H1 (cell line): ENCODE results near the gene WBP4. TPM values are rescaled to one million over a fixed set of nuclear protein-coding genes. Genes with fewer than 3 reads are reported as not detected.

Source experiments
- CEBPB ChIP-seq: IDR thresholded peaks from 2 replicates; pipeline ENCODE4 v1.6.1; 2012; ENCODE audit warnings: low read depth, low read length
- KDM1A ChIP-seq: fragments of 200-600, 300-600 bp; sonication (generic); IDR thresholded peaks from 2 replicates; pipeline ENCODE4 v1.7.1; 2016; ENCODE audit warnings: mild to moderate bottlenecking, low read length, borderline replicate concordance
- ZNF274 ChIP-seq: IDR thresholded peaks from 2 replicates; pipeline ENCODE4 v1.7.0; 2012; ENCODE audit warnings: low read length, borderline replicate concordance; ENCODE audit errors: extremely low read depth
- polyA plus RNA-seq, 7 experiments: library from polyadenylated mRNA; depleted of rRNA in 3 of 7; stranded (reverse) in 5 of 7; unstranded in 2 of 7; fragments of >200 nt in 5 of 7; fragments of 200-250 nt in 2 of 7; gene quantifications; 1 replicate in 5 of 7; 2 replicates in 1 of 7; 4 replicates in 1 of 7; pipeline versions ENCODE4 v1.2.1 to v1.2.3, GENCODE V29; 2011 to 2013; ENCODE audit warnings: missing spikeins in 2 of 7, mixed read lengths in 2 of 7
- total RNA-seq: library from RNA; stranded (reverse); fragmentation: NEBNext Ultra II Directional; extraction: Animal tissue kit (Norgen Biotek cat#: 25700); gene quantifications from 2 replicates; pipeline ENCODE4 v1.2.1, GENCODE V29; 2021
- TF ChIP-seq, protein P1 (sequence below): IDR thresholded peaks from 2 replicates; pipeline ENCODE4 v1.6.1; 2012; ENCODE audit warnings: inconsistent platforms

The WBP4 gene
- total and polyA plus RNA-seq, 2 of the 8 experiments (the other 6 are each of a cell fraction or from before 2014, with no cell fraction given) = 3.0 to 10.0 TPM

GRCh38 chr13:41015920-41016319 lies 45.4 kb upstream of the WBP4 start (continued):
- TF ChIP-seq, protein P1, sequence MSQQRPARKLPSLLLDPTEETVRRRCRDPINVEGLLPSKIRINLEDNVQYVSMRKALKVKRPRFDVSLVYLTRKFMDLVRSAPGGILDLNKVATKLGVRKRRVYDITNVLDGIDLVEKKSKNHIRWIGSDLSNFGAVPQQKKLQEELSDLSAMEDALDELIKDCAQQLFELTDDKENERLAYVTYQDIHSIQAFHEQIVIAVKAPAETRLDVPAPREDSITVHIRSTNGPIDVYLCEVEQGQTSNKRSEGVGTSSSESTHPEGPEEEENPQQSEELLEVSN = no peak
- TF ChIP-seq ZNF274 (no peak), KDM1A (no peak), CEBPB (no peak)
